HEK293 (cell line): Measurements from ENCODE around the gene SALL1.

ENCODE experiments used
- CTCF ChIA-PET: fragments of 350-600 bp; formaldehyde crosslinking; extraction: SDS; loops from one replicate; lab custom pipeline; 2021; ENCODE audit warnings: antibody characterized with exemption; lab: Yijun Ruan, JAX
- POLR2A ChIA-PET: fragments of 300-600 bp; formaldehyde crosslinking; extraction: SDS; loops from one replicate; lab custom pipeline; 2020; ENCODE audit warnings: antibody characterized with exemption, inconsistent platforms; lab: Yijun Ruan, JAX
- H3K27ac ChIP-seq: fragments of 200-500 bp; sonication (Bioruptor generic); 2 replicates; pipeline ENCODE4 v1.5.1; 2014; ENCODE audit warnings: low read depth, low read length, control low read depth, inconsistent platforms; ENCODE audit errors: extremely low read depth
- H3K36me3 ChIP-seq, 2 experiments: fragments of 200-500 bp in 1 of 2; sonication (Bioruptor generic) in 1 of 2; 1 replicate in 1 of 2; 2 replicates in 1 of 2; pipeline ENCODE4 v1.5.1; 2014 to 2017; ENCODE audit warnings: inconsistent platforms in 2 of 2, low read length in 2 of 2; ENCODE audit not compliant: control insufficient read depth in 2 of 2, insufficient read depth in 1 of 2
- H3K4me1 ChIP-seq: fragments of 200-500 bp; sonication (Bioruptor generic); 2 replicates; pipeline ENCODE4 v1.5.1; 2014; ENCODE audit warnings: mild to moderate bottlenecking, low read length, inconsistent platforms; ENCODE audit not compliant: control insufficient read depth, insufficient read depth
- H3K4me3 ChIP-seq: 2 replicates; pipeline ENCODE4 v1.5.1; 2011; ENCODE audit warnings: low read depth, mild to moderate bottlenecking, control low read depth, low read length, moderate library complexity
- H3K9me3 ChIP-seq: fragments of 200-500 bp; sonication (Bioruptor generic); 2 replicates; pipeline ENCODE4 v1.5.1; 2014; ENCODE audit warnings: low read depth, low read length, inconsistent platforms; ENCODE audit not compliant: control insufficient read depth, insufficient read depth
- KLF8 ChIP-seq: fragments of 450-650 bp; formaldehyde crosslinking; IDR thresholded peaks from 2 replicates; pipeline ENCODE4 v1.5.1; 2016; ENCODE audit warnings: missing biosample characterization, missing genetic modification characterization
- PRDM2 ChIP-seq: fragments of 450-650 bp; formaldehyde crosslinking; IDR thresholded peaks from 2 replicates; pipeline ENCODE4 v1.5.1; 2016; ENCODE audit warnings: missing biosample characterization, missing genetic modification characterization, borderline replicate concordance
- TSHZ1 ChIP-seq: fragments of 450-650 bp; formaldehyde crosslinking; IDR thresholded peaks from 2 replicates; pipeline ENCODE4 v1.5.1; 2016; ENCODE audit warnings: missing biosample characterization, missing genetic modification characterization, borderline replicate concordance
- ZBTB20 ChIP-seq: fragments of 450-650 bp; formaldehyde crosslinking; IDR thresholded peaks from 2 replicates; pipeline ENCODE4 v1.5.1; 2016; ENCODE audit warnings: missing biosample characterization, missing genetic modification characterization
- ZBTB26 ChIP-seq: fragments of 450-650 bp; formaldehyde crosslinking; optimal IDR thresholded peaks from 2 replicates; pipeline ENCODE3; 2016; ENCODE audit warnings: missing biosample characterization, mild to moderate bottlenecking, missing genetic modification characterization
- ZNF132 ChIP-seq: fragments of 450-650 bp; formaldehyde crosslinking; IDR thresholded peaks from 2 replicates; pipeline ENCODE4 v1.5.1; 2017; ENCODE audit warnings: missing biosample characterization, missing genetic modification characterization, borderline replicate concordance
- ZNF133 ChIP-seq: fragments of 450-650 bp; formaldehyde crosslinking; IDR thresholded peaks from 2 replicates; pipeline ENCODE4 v1.5.1; 2016; ENCODE audit warnings: missing biosample characterization, missing genetic modification characterization
- ZNF2 ChIP-seq: fragments of 450-650 bp; formaldehyde crosslinking; IDR thresholded peaks from 2 replicates; pipeline ENCODE4 v1.5.1; 2016; ENCODE audit warnings: missing biosample characterization, missing genetic modification characterization
- ZNF324 ChIP-seq: fragments of 450-650 bp; formaldehyde crosslinking; IDR thresholded peaks from 2 replicates; pipeline ENCODE4 v1.5.1; 2016; ENCODE audit warnings: missing biosample characterization, missing genetic modification characterization
- ZNF362 ChIP-seq: fragments of 450-650 bp; formaldehyde crosslinking; IDR thresholded peaks from 2 replicates; pipeline ENCODE4 v1.5.1; 2016; ENCODE audit warnings: missing biosample characterization, missing genetic modification characterization
- ZNF433 ChIP-seq: fragments of 450-650 bp; formaldehyde crosslinking; IDR thresholded peaks from 2 replicates; pipeline ENCODE4 v1.5.1; 2016; ENCODE audit warnings: missing biosample characterization, missing genetic modification characterization, low read depth
- ZNF513 ChIP-seq: fragments of 450-650 bp; IDR thresholded peaks from 2 replicates; pipeline ENCODE4 v1.5.1; 2018; ENCODE audit warnings: missing biosample characterization, missing genetic modification characterization
- ZNF558 ChIP-seq: fragments of 450-650 bp; formaldehyde crosslinking; IDR thresholded peaks from 2 replicates; pipeline ENCODE4 v1.5.1; 2016; ENCODE audit warnings: missing biosample characterization, missing genetic modification characterization
- ZNF610 ChIP-seq: fragments of 450-650 bp; formaldehyde crosslinking; IDR thresholded peaks from 2 replicates; pipeline ENCODE4 v1.5.1; 2016; ENCODE audit warnings: missing biosample characterization, missing genetic modification characterization, borderline replicate concordance
- ZNF621 ChIP-seq: fragments of 450-650 bp; formaldehyde crosslinking; IDR thresholded peaks from 2 replicates; pipeline ENCODE4 v1.5.1; 2017; ENCODE audit warnings: missing biosample characterization, missing genetic modification characterization
- ZNF624 ChIP-seq: fragments of 450-650 bp; formaldehyde crosslinking; IDR thresholded peaks from 2 replicates; pipeline ENCODE4 v1.5.1; 2017; ENCODE audit warnings: missing biosample characterization, missing genetic modification characterization
- ZNF701 ChIP-seq: fragments of 450-650 bp; formaldehyde crosslinking; IDR thresholded peaks from 2 replicates; pipeline ENCODE4 v1.5.1; 2016; ENCODE audit warnings: missing biosample characterization, missing genetic modification characterization
- ZNF768 ChIP-seq: fragments of 450-650 bp; formaldehyde crosslinking; IDR thresholded peaks from 2 replicates; pipeline ENCODE4 v1.5.1; 2018; ENCODE audit warnings: missing biosample characterization, mild to moderate bottlenecking, missing genetic modification characterization
- ZNF777 ChIP-seq: fragments of 450-650 bp; formaldehyde crosslinking; IDR thresholded peaks from 2 replicates; pipeline ENCODE4 v1.5.1; 2017; ENCODE audit warnings: missing biosample characterization, missing genetic modification characterization, borderline replicate concordance
- ZSCAN16 ChIP-seq: fragments of 450-650 bp; formaldehyde crosslinking; IDR thresholded peaks from 2 replicates; pipeline ENCODE4 v1.5.1; 2016; ENCODE audit warnings: missing biosample characterization, missing genetic modification characterization

The SALL1 gene

GRCh38 chr16:51193879-51194278 is 42.8 kb upstream of the SALL1 start (continued):
- TF ChIP-seq ZNF768 (tag by site-specific recombination) (no peak), ZBTB26 (no peak), ZNF777 (no peak), ZNF558 (tag by site-specific recombination) (no peak)

GRCh38 chr16:51184702-51185433 is 33.8 kb upstream of the SALL1 start:
- Histone ChIP-seq H3K4me1 (0 out of 2 replicates have a peak, but pooled peaks cover 2% of the 10 kb centered on the region), H3K4me3 (no peak overlapping the region), H3K9me3 (no peaks in the 10 kb centered on the region), H3K36me3 (no peaks in the 10 kb centered on the region), H3K27ac (no peak overlapping the region)
- TF ChIP-seq ZNF433 (no peak), ZNF701 (tag by site-specific recombination) (no peak), ZSCAN16 (no peak)
- CTCF ChIA-PET = no interaction called here
- POLR2A ChIA-PET = interaction anchor here (0.6 to 1.0 kb wide), 3 partner anchors 33 to 1213 kb away, joined by 3 to 10 read pairs (median 4); no protein-coding TSS in a partner anchor

GRCh38 chr16:51181503-51181811 is 30.4 kb upstream of the SALL1 start:
- Histone ChIP-seq H3K4me3 (no peak overlapping the region), H3K36me3 (no peaks in the 10 kb centered on the region), H3K27ac (no peak overlapping the region), H3K9me3 (no peaks in the 10 kb centered on the region), H3K4me1 (peaks cover 2% of the 10 kb centered on the region; the same call in 1 of the 2 replicates)
- CTCF ChIA-PET = interaction anchor here (0.6 to 0.7 kb wide), 2 partner anchors 826 to 890 kb away, joined by 3 to 4 read pairs; no protein-coding TSS in a partner anchor
- POLR2A ChIA-PET = no interaction called here
- no peak for TF ChIP-seq ZNF624 (tag by site-specific recombination)
- TF ChIP-seq ZNF133 (tag by site-specific recombination) = no peak
- TF ChIP-seq ZNF2 (tag by site-specific recombination) = no peak
- no peak for TF ChIP-seq ZNF132
- TF ChIP-seq TSHZ1 (tag by site-specific recombination) = no peak
- no peak for TF ChIP-seq ZNF621
- no peak for TF ChIP-seq PRDM2
- TF ChIP-seq ZBTB20 (tag by site-specific recombination) = no peak
- no peak for TF ChIP-seq ZNF324 (tag by site-specific recombination)
- no peak for TF ChIP-seq ZNF362 (tag by site-specific recombination)
- no peak for TF ChIP-seq ZNF513
- no peak for TF ChIP-seq KLF8 (tag by site-specific recombination)
- no peak for TF ChIP-seq ZNF610 (tag by site-specific recombination)
